Posterior vena cava (tissue), 2 donors: Measurements from ENCODE around the gene GSG1L. TPM values are rescaled to one million over a fixed set of nuclear protein-coding genes. Genes with fewer than 3 reads are reported as not detected.

Experiments
- DNase-seq: peaks from one replicate; pipeline ENCODE4 v3.0.0-alpha.2; 2020; ENCODE audit warnings: low spot score
- intact Hi-C, 2 donors: fragments of 100-400 bp; cut with DNase I; formaldehyde crosslinking; loops; one replicate each; pipeline versions ENCODE4 v1.14.1 to v1.14.2; 2022 to 2023
- total RNA-seq, 2 donors: library from RNA; stranded (reverse); fragmentation: NEBNext Ultra II Directional; extraction: Animal tissue kit (Norgen Biotek cat#: 25700); gene quantifications; one replicate each; pipeline ENCODE4 v1.2.1, GENCODE V29; 2021
- donor health status: DM: yes; HTN: yes; CAD: no.
- donor health status: DM: yes; HTN: yes; CAD: no.

Gene GSG1L
- total RNA-seq, 2 donors from 2014 or later: not detected

- intact Hi-C loops: no loop called here
- no peak for DNase-seq
Measured at GRCh38 chr16:27932542-27933135, 130.9 kb downstream of the GSG1L start.

- DNase-seq: peak; percentile 44
- intact Hi-C loops: no loop called here
Measured at GRCh38 chr16:27929818-27930217, 133.7 kb downstream of the GSG1L start.

GRCh38 chr16:27928542-27928941 lies 135.0 kb downstream of the GSG1L start:
- intact Hi-C loops: no loop called here
- peak; percentile 56 for DNase-seq

GRCh38 chr16:27927266-27927901 lies 136.1 kb downstream of the GSG1L start:
- intact Hi-C loops: no loop called here
- peak; percentile 24 for DNase-seq

- intact Hi-C loops: no loop called here
- DNase-seq: peak; percentile 65
Measured at GRCh38 chr16:27925612-27926011, 137.9 kb downstream of the GSG1L start.

GRCh38 chr16:27924411-27925118 lies 138.9 kb downstream of the GSG1L start:
- DNase-seq: no peak
- intact Hi-C loops: no loop called here

GRCh38 chr16:27923751-27924150 lies 139.8 kb downstream of the GSG1L start:
- no peak for DNase-seq

GRCh38 chr16:27922433-27922832 lies 141.1 kb downstream of the GSG1L start:
- intact Hi-C loops: loop anchor here in 1 of 2 donors (1.0 kb wide), 1 partner anchor 28 kb away; no protein-coding TSS in a partner anchor

More at GRCh38 chr16:27923751-27924150, 139.8 kb downstream of the GSG1L start:
- intact Hi-C loops: no loop called here

GRCh38 chr16:27921134-27921533 lies 142.4 kb downstream of the GSG1L start:
- intact Hi-C loops: no loop called here
- peak; percentile 6 for DNase-seq

More at GRCh38 chr16:27922433-27922832, 141.1 kb downstream of the GSG1L start:
- DNase-seq: no peak

GRCh38 chr16:27920391-27920891 lies 143.1 kb downstream of the GSG1L start:
- intact Hi-C loops: no loop called here
- peak; percentile 58 for DNase-seq

- peak; percentile 19 for DNase-seq
Measured at GRCh38 chr16:27918755-27919154, 144.8 kb downstream of the GSG1L start.

GRCh38 chr16:27917949-27918348 lies 145.6 kb downstream of the GSG1L start:
- DNase-seq: peak; percentile 23
- intact Hi-C loops: no loop called here

More at GRCh38 chr16:27918755-27919154, 144.8 kb downstream of the GSG1L start:
- intact Hi-C loops: no loop called here

- intact Hi-C loops: no loop called here
- peak; percentile 24 for DNase-seq
Measured at GRCh38 chr16:27911486-27911885, 152.0 kb downstream of the GSG1L start.

- intact Hi-C loops: no loop called here
- DNase-seq: peak; percentile 12
Measured at GRCh38 chr16:27907457-27907972, 156.0 kb downstream of the GSG1L start.

- DNase-seq: peak; percentile 61
- intact Hi-C loops: no loop called here
Measured at GRCh38 chr16:27906883-27907282, 156.6 kb downstream of the GSG1L start.

- intact Hi-C loops: no loop called here
- DNase-seq: peak; percentile 72
Measured at GRCh38 chr16:27903046-27903655, 160.4 kb downstream of the GSG1L start.

GRCh38 chr16:27902551-27902950 lies 161.0 kb downstream of the GSG1L start:
- intact Hi-C loops: no loop called here
- DNase-seq: no peak

- intact Hi-C loops: no loop called here
- DNase-seq: peak; percentile 34
Measured at GRCh38 chr16:27901956-27902355, 161.6 kb downstream of the GSG1L start.

- DNase-seq: peak; percentile 11
- intact Hi-C loops: no loop called here
Measured at GRCh38 chr16:27899736-27900135, 163.8 kb downstream of the GSG1L start.
